H9 (cell line): Measurements from ENCODE around the gene TMTC1. TPM values are rescaled to one million over a fixed set of nuclear protein-coding genes. Genes with fewer than 3 reads are reported as not detected.

Source experiments
- DNase-seq: peaks from one replicate; pipeline ENCODE4 v3.0.0-alpha.2; 2017
- H2AFZ ChIP-seq: one replicate; pipeline ENCODE4 v1.6.1; 2013; ENCODE audit warnings: mild to moderate bottlenecking, low read length, control low read depth, moderate library complexity
- H2AK5ac ChIP-seq: 2 replicates; pipeline ENCODE4 v1.6.1; 2013; ENCODE audit warnings: low read length, control low read depth, mixed read lengths; ENCODE audit not compliant: insufficient read length
- H2BK120ac ChIP-seq: one replicate; pipeline ENCODE4 v1.6.1; 2013; ENCODE audit warnings: low read depth, mild to moderate bottlenecking, low read length, control low read depth, inconsistent platforms; ENCODE audit not compliant: poor library complexity, severe bottlenecking
- H2BK12ac ChIP-seq: 2 replicates; pipeline ENCODE4 v1.6.1; 2013; ENCODE audit warnings: low read length, control low read depth, mixed read lengths, low read depth; ENCODE audit not compliant: insufficient read length
- H2BK15ac ChIP-seq: 2 replicates; pipeline ENCODE4 v1.6.1; 2013; ENCODE audit warnings: low read depth, low read length, control low read depth
- H2BK20ac ChIP-seq: one replicate; pipeline ENCODE4 v1.6.1; 2013; ENCODE audit warnings: low read depth, mild to moderate bottlenecking, low read length, control low read depth, inconsistent platforms; ENCODE audit not compliant: poor library complexity, severe bottlenecking
- H2BK5ac ChIP-seq: 2 replicates; pipeline ENCODE4 v1.6.1; 2013; ENCODE audit warnings: low read length, control low read depth, mixed read lengths; ENCODE audit not compliant: insufficient read length
- H3K14ac ChIP-seq: 2 replicates; pipeline ENCODE4 v1.6.1; 2013; ENCODE audit warnings: low read length, control low read depth; ENCODE audit not compliant: insufficient read depth
- H3K18ac ChIP-seq: 2 replicates; pipeline ENCODE4 v1.6.1; 2013; ENCODE audit warnings: low read depth, mild to moderate bottlenecking, mixed read lengths, low read length, control low read depth; ENCODE audit not compliant: insufficient read length
- H3K23ac ChIP-seq: 2 replicates; pipeline ENCODE4 v1.6.1; 2013; ENCODE audit warnings: low read length, control low read depth, mixed read lengths, low read depth; ENCODE audit not compliant: insufficient read length
- H3K23me2 ChIP-seq: 2 replicates; pipeline ENCODE4 v1.6.1; 2013; ENCODE audit warnings: low read depth, mild to moderate bottlenecking, mixed read lengths, low read length, control low read depth; ENCODE audit not compliant: insufficient read length, poor library complexity, severe bottlenecking
- H3K27ac ChIP-seq: 2 replicates; pipeline ENCODE4 v1.5.1; 2013; ENCODE audit warnings: low read length, control low read depth, mixed read lengths, low read depth; ENCODE audit not compliant: insufficient read length
- H3K27me3 ChIP-seq: 2 replicates; pipeline ENCODE4 v1.6.1; 2013; ENCODE audit warnings: low read length, control low read depth, inconsistent platforms; ENCODE audit not compliant: insufficient read depth
- H3K4ac ChIP-seq: 2 replicates; pipeline ENCODE4 v1.6.1; 2013; ENCODE audit warnings: low read depth, mild to moderate bottlenecking, control low read depth, inconsistent platforms, low read length, moderate library complexity
- H3K4me1 ChIP-seq: 2 replicates; pipeline ENCODE4 v1.6.1; 2013; ENCODE audit warnings: low read length, control low read depth, inconsistent platforms; ENCODE audit not compliant: insufficient read depth
- H3K4me2 ChIP-seq: 2 replicates; pipeline ENCODE4 v1.6.1; 2013; ENCODE audit warnings: low read length, control low read depth, mixed read lengths; ENCODE audit not compliant: insufficient read length, insufficient read depth
- H3K56ac ChIP-seq: 2 replicates; pipeline ENCODE4 v1.6.1; 2013; ENCODE audit warnings: low read depth, mild to moderate bottlenecking, mixed read lengths, low read length, control low read depth; ENCODE audit not compliant: insufficient read length
- H3K79me1 ChIP-seq: 2 replicates; pipeline ENCODE4 v1.6.1; 2013; ENCODE audit warnings: low read depth, mild to moderate bottlenecking, moderate library complexity, low read length, control low read depth, inconsistent platforms; ENCODE audit not compliant: insufficient read depth, poor library complexity, severe bottlenecking
- H3K79me2 ChIP-seq: 2 replicates; pipeline ENCODE4 v1.6.1; 2013; ENCODE audit warnings: low read length, control low read depth, inconsistent platforms; ENCODE audit not compliant: insufficient read depth
- H3K9ac ChIP-seq: 2 replicates; pipeline ENCODE4 v1.6.1; 2013; ENCODE audit warnings: low read length, control low read depth, mixed read lengths; ENCODE audit not compliant: insufficient read length; ENCODE audit errors: extremely low read depth
- H3K9me3 ChIP-seq: one replicate; pipeline ENCODE4 v1.6.1; 2013; ENCODE audit warnings: low read depth, low read length, inconsistent platforms; ENCODE audit not compliant: control insufficient read depth
- H3T11ph ChIP-seq: one replicate; pipeline ENCODE4 v1.6.1; 2013; ENCODE audit warnings: mild to moderate bottlenecking, low read length, control low read depth, inconsistent platforms
- H4K20me1 ChIP-seq: one replicate; pipeline ENCODE4 v1.6.1; 2013; ENCODE audit not compliant: control insufficient read depth, insufficient read length, insufficient read depth
- H4K5ac ChIP-seq: 2 replicates; pipeline ENCODE4 v1.6.1; 2013; ENCODE audit warnings: low read depth, mild to moderate bottlenecking, mixed read lengths, low read length, control low read depth; ENCODE audit not compliant: insufficient read length
- H4K8ac ChIP-seq: replicated peaks from 2 replicates; pipeline ENCODE4 v1.6.1; 2013; ENCODE audit warnings: low read length, control low read depth, mixed read lengths, low read depth; ENCODE audit not compliant: insufficient read length
- H4K91ac ChIP-seq: 2 replicates; pipeline ENCODE4 v1.6.1; 2013; ENCODE audit warnings: low read depth, mild to moderate bottlenecking, moderate library complexity, mixed read lengths, low read length, control low read depth; ENCODE audit not compliant: insufficient read length
- H3K27ac Mint-ChIP-seq, 3 experiments: 2 replicates in 2 of 3; 3 replicates in 1 of 3; pipeline ENCODE4 v1.8.0; 2020 to 2021; ENCODE audit warnings: mixed read lengths in 3 of 3, mild to moderate bottlenecking in 1 of 3, moderate library complexity in 1 of 3
- H3K27me3 Mint-ChIP-seq: 2 replicates; pipeline ENCODE4 v1.8.0; 2021; ENCODE audit warnings: low read depth, mild to moderate bottlenecking, moderate library complexity, mixed read lengths
- H3K36me3 Mint-ChIP-seq, 3 experiments: 2 replicates in 2 of 3; 3 replicates in 1 of 3; pipeline ENCODE4 v1.8.0; 2020 to 2021; ENCODE audit warnings: low read depth in 3 of 3, mixed read lengths in 3 of 3; ENCODE audit not compliant: insufficient read depth in 1 of 3
- H3K4me1 Mint-ChIP-seq, 2 experiments: 2 replicates each; pipeline ENCODE4 v1.8.0; 2020; ENCODE audit warnings: mixed read lengths in 2 of 2
- H3K4me3 Mint-ChIP-seq, 2 experiments: 2 replicates in 1 of 2; 3 replicates in 1 of 2; pipeline ENCODE4 v1.8.0; 2020 to 2021; ENCODE audit warnings: mild to moderate bottlenecking in 2 of 2, mixed read lengths in 2 of 2, moderate library complexity in 1 of 2
- H3K9me3 Mint-ChIP-seq, 2 experiments: 2 replicates in 1 of 2; 3 replicates in 1 of 2; pipeline ENCODE4 v1.8.0; 2020; ENCODE audit warnings: mild to moderate bottlenecking in 2 of 2, mixed read lengths in 2 of 2, moderate library complexity in 1 of 2
- CTCF ChIP-seq: fragments of 200-600 bp; sonication (generic); conservative IDR thresholded peaks from 3 replicates; pipeline ENCODE4 v1.8.0; 2021; ENCODE audit warnings: antibody characterized with exemption, mild to moderate bottlenecking
- WGBS: extraction: QIAGEN DNeasy Blood & Tissue Kit; methylation state at CpG from one replicate; pipeline ENCODE4 v1.1.7; 2013; ENCODE audit warnings: missing lambda C conversion rate, low lambda C conversion rate, mixed read lengths; ENCODE audit not compliant: insufficient read length; ENCODE audit errors: extremely low coverage; 5-methylcytosine and 5-hydroxymethylcytosine counted together
- total RNA-seq: library from RNA; stranded (reverse); gene quantifications from 2 replicates; pipeline ENCODE4 v1.2.1, GENCODE V29; 2021

Gene TMTC1
- total RNA-seq, 1 experiment from 2014 or later, result 16.1 TPM

GRCh38 chr12:29509503-29509902 lies 274.2 kb downstream of the TMTC1 start:
- no peak overlapping the region for H2BK5ac ChIP-seq
- H3K27me3 Mint-ChIP-seq, result no peaks in the 10 kb centered on the region
- H2AFZ ChIP-seq, result no peak overlapping the region
- no peak overlapping the region for H3K14ac ChIP-seq
- no peaks in the 10 kb centered on the region for H3K9me3 ChIP-seq
- H4K8ac ChIP-seq, result no peak overlapping the region
- H3K79me2 ChIP-seq, result no peaks in the 10 kb centered on the region
- no peak overlapping the region for H3K23ac ChIP-seq
- H3K4me3 Mint-ChIP-seq, result no peak overlapping the region
- DNase-seq, result no peak
- no peaks in the 10 kb centered on the region for H3K23me2 ChIP-seq
- H3K9ac ChIP-seq, result no peak overlapping the region
- H3T11ph ChIP-seq, result no peak overlapping the region
- no peak overlapping the region for H3K56ac ChIP-seq
- H2BK12ac ChIP-seq, result no peak overlapping the region
- WGBS, result no CpG with 5 or more reads among the region's 1 CpG
- no peak overlapping the region for H3K27ac ChIP-seq
- no peak overlapping the region for H4K5ac ChIP-seq
- no peaks in the 10 kb centered on the region for H4K20me1 ChIP-seq
- no peak overlapping the region for H2AK5ac ChIP-seq
- no peak overlapping the region for H2BK15ac ChIP-seq
- no peak for TF ChIP-seq CTCF
- H3K4me2 ChIP-seq, result no peak overlapping the region
- H3K36me3 Mint-ChIP-seq, result peaks cover 0 to 11% (median 0%) of the 10 kb centered on the region in 3 experiments; a peak in 2 of 7 replicates
- H3K18ac ChIP-seq, result no peak overlapping the region
- H3K4ac ChIP-seq, result no peak overlapping the region
- H3K9me3 Mint-ChIP-seq, result no peaks in the 10 kb centered on the region
- H3K4me1 Mint-ChIP-seq, result no peaks in the 10 kb centered on the region
- no peaks in the 10 kb centered on the region for H3K4me1 ChIP-seq
- no peaks in the 10 kb centered on the region for H3K79me1 ChIP-seq
- no peak overlapping the region for H3K27ac Mint-ChIP-seq
- H3K27me3 ChIP-seq, result no peaks in the 10 kb centered on the region
- H2BK120ac ChIP-seq, result no peak overlapping the region
- no peak overlapping the region for H4K91ac ChIP-seq
- no peak overlapping the region for H2BK20ac ChIP-seq
